IMR-90 (cell line): ENCODE data around the gene ATP6V1A. TPM values are rescaled to one million over a fixed set of nuclear protein-coding genes. Genes with fewer than 3 reads are reported as not detected.

Source experiments
- ATAC-seq: fragments of 200-7000 bp; cut with Tn5 transposase; 2 replicates; pipeline ENCODE4 v1.9.1; 2020; ENCODE audit warnings: low read depth, mild to moderate bottlenecking, moderate library complexity
- BruUV-seq: library from RNA; stranded (reverse); fragments of 400-500 nt; replicated peaks from 2 replicates; lab custom pipeline; 2021; lab: Mats Ljungman, UMichigan
- CTCF ChIA-PET: fragments of 300-600 bp; formaldehyde crosslinking; extraction: SDS; loops from one replicate; lab custom pipeline; 2021; ENCODE audit warnings: antibody characterized with exemption; lab: Yijun Ruan, JAX
- POLR2A ChIA-PET: fragments of 300-600 bp; sonication (Branson Sonifier 250); formaldehyde crosslinking; loops from one replicate; lab custom pipeline; 2022; ENCODE audit warnings: antibody characterized with exemption; ENCODE audit not compliant: unreplicated experiment; lab: Charles Lee
- DNase-seq: peaks from one replicate; pipeline ENCODE4 v3.0.0; 2013
- H2AFZ ChIP-seq: replicated peaks from 2 replicates; pipeline ENCODE3; 2013; ENCODE audit warnings: low read length, mild to moderate bottlenecking; ENCODE audit not compliant: poor library complexity
- H2AK5ac ChIP-seq: 2 replicates; pipeline ENCODE4 v1.6.1; 2013; ENCODE audit warnings: low read depth, low read length, inconsistent platforms
- H2AK9ac ChIP-seq: replicated peaks from 2 replicates; pipeline ENCODE3; 2013; ENCODE audit warnings: mild to moderate bottlenecking, low read depth, low read length, moderate library complexity; ENCODE audit not compliant: poor library complexity
- H2BK120ac ChIP-seq: 2 replicates; pipeline ENCODE4 v1.6.1; 2013; ENCODE audit warnings: low read depth, low read length, inconsistent platforms
- H2BK15ac ChIP-seq: 3 replicates; pipeline ENCODE4 v1.6.1; 2013; ENCODE audit warnings: low read depth, low read length, inconsistent platforms
- H2BK20ac ChIP-seq: 2 replicates; pipeline ENCODE4 v1.6.1; 2013; ENCODE audit warnings: low read depth, mild to moderate bottlenecking, inconsistent platforms, low read length, moderate library complexity
- H2BK5ac ChIP-seq: 2 replicates; pipeline ENCODE4 v1.6.1; 2013; ENCODE audit warnings: mild to moderate bottlenecking, low read depth, low read length, inconsistent platforms; ENCODE audit not compliant: poor library complexity, severe bottlenecking
- H3K14ac ChIP-seq: replicated peaks from 2 replicates; pipeline ENCODE4 v1.6.1; 2013; ENCODE audit warnings: low read depth, low read length, inconsistent platforms
- H3K18ac ChIP-seq: 2 replicates; pipeline ENCODE4 v1.6.1; 2013; ENCODE audit warnings: low read depth, low read length, control low read depth
- H3K23ac ChIP-seq: 2 replicates; pipeline ENCODE4 v1.6.1; 2013; ENCODE audit warnings: low read depth, low read length, inconsistent platforms
- H3K27ac ChIP-seq: 2 replicates; pipeline ENCODE4 v1.5.1; 2013; ENCODE audit warnings: mild to moderate bottlenecking, control low read depth, low read length; ENCODE audit not compliant: insufficient read depth
- H3K27me3 ChIP-seq: 2 replicates; pipeline ENCODE4 v1.6.1; 2013; ENCODE audit warnings: low read length; ENCODE audit not compliant: control insufficient read depth, insufficient read depth
- H3K36me3 ChIP-seq: 2 replicates; pipeline ENCODE4 v1.6.1; 2013; ENCODE audit warnings: low read length, mixed read lengths; ENCODE audit not compliant: control insufficient read depth, insufficient read depth
- H3K4ac ChIP-seq: 2 replicates; pipeline ENCODE4 v1.6.1; 2013; ENCODE audit warnings: low read depth, low read length, inconsistent platforms
- H3K4me1 ChIP-seq: 2 replicates; pipeline ENCODE4 v1.6.1; 2013; ENCODE audit warnings: low read length, mixed read lengths; ENCODE audit not compliant: control insufficient read depth, insufficient read depth
- H3K4me2 ChIP-seq: 2 replicates; pipeline ENCODE4 v1.6.1; 2013; ENCODE audit warnings: low read depth, mild to moderate bottlenecking, control low read depth, low read length, moderate library complexity
- H3K4me3 ChIP-seq: 2 replicates; pipeline ENCODE4 v1.5.1; 2013; ENCODE audit warnings: low read depth, mild to moderate bottlenecking, control low read depth, low read length, moderate library complexity; ENCODE audit not compliant: insufficient read depth
- H3K56ac ChIP-seq: 2 replicates; pipeline ENCODE4 v1.6.1; 2013; ENCODE audit warnings: low read length, inconsistent platforms; ENCODE audit not compliant: insufficient read depth; ENCODE audit errors: extremely low read depth
- H3K79me1 ChIP-seq, 2 experiments: 2 replicates each; pipeline ENCODE4 v1.6.1; 2013; ENCODE audit warnings: low read length in 2 of 2, inconsistent platforms in 1 of 2, low read depth in 1 of 2
- H3K9ac ChIP-seq: 2 replicates; pipeline ENCODE4 v1.6.1; 2013; ENCODE audit warnings: low read depth, low read length, control low read depth
- H3K9me1 ChIP-seq: 2 replicates; pipeline ENCODE4 v1.6.1; 2013; ENCODE audit warnings: low read length, inconsistent platforms; ENCODE audit not compliant: insufficient read depth
- H3K9me3 ChIP-seq: 2 replicates; pipeline ENCODE4 v1.6.1; 2013; ENCODE audit warnings: low read length; ENCODE audit not compliant: control insufficient read depth, insufficient read depth
- H4K20me1 ChIP-seq: 2 replicates; pipeline ENCODE4 v1.6.1; 2013; ENCODE audit warnings: low read length, inconsistent platforms; ENCODE audit not compliant: insufficient read depth
- H4K5ac ChIP-seq: 2 replicates; pipeline ENCODE4 v1.6.1; 2013; ENCODE audit warnings: mild to moderate bottlenecking, low read depth, low read length, control low read depth
- H4K8ac ChIP-seq, 2 experiments: 2 replicates each; pipeline ENCODE4 v1.6.1; 2013; ENCODE audit warnings: low read depth in 2 of 2, low read length in 2 of 2, control low read depth in 1 of 2, inconsistent platforms in 1 of 2
- H4K91ac ChIP-seq: 2 replicates; pipeline ENCODE4 v1.6.1; 2013; ENCODE audit warnings: low read depth, low read length, inconsistent platforms; ENCODE audit not compliant: insufficient read depth
- BHLHE40 ChIP-seq: fragments of 150-350 bp; IDR thresholded peaks from 2 replicates; pipeline ENCODE4 v1.6.1; 2016; ENCODE audit warnings: mild to moderate bottlenecking, low read depth, low read length
- CEBPB ChIP-seq: IDR thresholded peaks from 2 replicates; pipeline ENCODE4 v1.6.1; 2012; ENCODE audit warnings: low read depth, low read length, improper control_type of control experiment
- CHD1 ChIP-seq: IDR thresholded peaks from 2 replicates; pipeline ENCODE4 v1.6.1; 2012; ENCODE audit warnings: low read depth, low read length, improper control_type of control experiment
- CTCF ChIP-seq: conservative IDR thresholded peaks from 2 replicates; pipeline ENCODE4 v1.5.1; 2012; ENCODE audit warnings: mild to moderate bottlenecking, low read depth, low read length, improper control_type of control experiment
- ELK1 ChIP-seq: fragments of 150-350 bp; IDR thresholded peaks from 2 replicates; pipeline ENCODE4 v1.6.1; 2016; ENCODE audit warnings: low read depth, mild to moderate bottlenecking, low read length, moderate library complexity, borderline replicate concordance
- FOS ChIP-seq: fragments of 150-350 bp; IDR thresholded peaks from 2 replicates; pipeline ENCODE4 v1.6.1; 2016; ENCODE audit warnings: low read depth, low read length
- MAFK ChIP-seq: IDR thresholded peaks from 2 replicates; pipeline ENCODE4 v1.6.1; 2012; ENCODE audit warnings: low read depth, low read length, improper control_type of control experiment
- MXI1 ChIP-seq: IDR thresholded peaks from 2 replicates; pipeline ENCODE4 v1.6.1; 2012; ENCODE audit warnings: low read depth, mild to moderate bottlenecking, low read length, moderate library complexity, borderline replicate concordance
- NFE2L2 ChIP-seq: fragments of 150-350 bp; IDR thresholded peaks from 2 replicates; pipeline ENCODE4 v1.6.1; 2016; ENCODE audit warnings: low read depth, mild to moderate bottlenecking, low read length
- RAD21 ChIP-seq: IDR thresholded peaks from 2 replicates; pipeline ENCODE4 v1.6.1; 2012; ENCODE audit warnings: low read length, improper control_type of control experiment
- RCOR1 ChIP-seq: IDR thresholded peaks from 2 replicates; pipeline ENCODE4 v1.6.1; 2012; ENCODE audit warnings: mild to moderate bottlenecking, low read length, improper control_type of control experiment; ENCODE audit not compliant: insufficient replicate concordance
- RFX5 ChIP-seq: IDR thresholded peaks from 2 replicates; pipeline ENCODE4 v1.8.0; 2012; ENCODE audit warnings: low read depth, mild to moderate bottlenecking, low read length, moderate library complexity
- SMC3 ChIP-seq: fragments of 150-350 bp; IDR thresholded peaks from 2 replicates; pipeline ENCODE4 v1.6.1; 2016; ENCODE audit warnings: low read depth, mild to moderate bottlenecking, antibody characterized with exemption, low read length, moderate library complexity
- USF2 ChIP-seq: fragments of 150-350 bp; IDR thresholded peaks from 2 replicates; pipeline ENCODE4 v1.6.1; 2017; ENCODE audit warnings: mild to moderate bottlenecking, antibody characterized with exemption, low read length, low read depth
- WGBS, 2 experiments: methylation state at CpG; one replicate each; pipeline versions ENCODE4 v1.1.5 to v1.1.7; 2013; ENCODE audit warnings: missing lambda C conversion rate in 2 of 2; ENCODE audit not compliant: insufficient read length in 1 of 2; ENCODE audit errors: extremely low coverage in 2 of 2; 5-methylcytosine and 5-hydroxymethylcytosine counted together
- dilution Hi-C: fragments of 300-500 bp; cut with HindIII; formaldehyde crosslinking; loops from one replicate; pipeline ENCODE4 v1.14.3; 2018; ENCODE audit warnings: low sequenced_read_pairs; ENCODE audit not compliant: unreplicated experiment
- in situ Hi-C: fragments of 300-500 bp; cut with MboI; formaldehyde crosslinking; loops from 3 replicates; pipeline ENCODE4 v1.14.3; 2019; ENCODE audit warnings: low sequenced_read_pairs, inconsistent platforms, mixed read lengths
- intact Hi-C: fragments of 100-400 bp; cut with micrococcal nuclease; formaldehyde crosslinking; loops from 2 replicates; pipeline ENCODE4 v1.10.0; 2022
- polyA plus RNA-seq, 3 experiments: library from polyadenylated mRNA; depleted of rRNA; stranded (reverse); fragments of >200 nt; gene quantifications; 2 replicates each; pipeline ENCODE4 v1.2.3, GENCODE V29; 2012; ENCODE audit warnings: low replicate concordance in 1 of 3
- total RNA-seq: library from RNA; depleted of rRNA; stranded (reverse); fragments of >200 nt; gene quantifications from 2 replicates; pipeline ENCODE4 v1.2.3, GENCODE V29; 2012

The ATP6V1A gene
- total and polyA plus RNA-seq, 2 of the 4 experiments (the other 2 are of a cell fraction) = 15.1 to 98.0 TPM

DNA sequence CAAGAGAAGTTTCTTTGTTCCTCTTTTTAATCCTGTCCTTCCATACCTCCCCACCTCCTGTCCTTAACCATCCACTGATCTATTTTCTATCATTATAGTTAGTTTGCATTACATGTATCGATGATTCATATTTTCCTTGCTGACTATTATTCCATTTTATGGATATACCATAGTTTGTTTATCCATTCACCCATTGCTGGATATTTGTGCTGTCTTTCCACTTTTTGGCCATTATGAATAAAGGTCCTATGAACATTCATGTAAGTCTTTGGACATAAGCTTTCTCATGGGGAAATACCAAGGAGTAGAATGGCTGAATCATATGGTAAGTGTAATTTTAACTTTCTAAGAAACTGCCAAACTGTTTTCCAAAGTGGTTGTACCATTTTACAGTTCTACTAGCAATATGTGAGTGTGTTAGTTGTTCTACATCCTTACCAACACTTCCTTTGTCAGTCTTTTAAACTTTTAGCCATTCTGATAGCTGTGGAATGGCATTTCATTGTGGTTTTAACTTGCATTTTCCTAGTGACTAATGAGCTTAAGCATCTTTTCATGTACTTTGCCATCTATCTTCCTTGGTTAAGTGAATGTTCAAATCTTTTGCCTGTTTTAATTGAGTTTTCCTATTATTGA, 11.7 kb downstream of the ATP6V1A start:
- H2AFZ ChIP-seq = no peak overlapping the region
- peaks cover 12 to 44% of the 10 kb centered on the region in 2 experiments for H3K79me1 ChIP-seq
- no peak overlapping the region for H2BK15ac ChIP-seq
- no peak overlapping the region for H3K18ac ChIP-seq
- no peaks in the 10 kb centered on the region for H3K27me3 ChIP-seq
- CTCF ChIA-PET = interaction anchor here (0.7 kb wide), 1 partner anchor 612 kb away, joined by 3 read pairs; no protein-coding TSS in a partner anchor
- no peaks in the 10 kb centered on the region for H3K9me1 ChIP-seq
- H2BK5ac ChIP-seq = peak overlapping the region; percentile 29
- H3K4me1 ChIP-seq = no peaks in the 10 kb centered on the region
- no peak overlapping the region for H4K5ac ChIP-seq
- no peak overlapping the region for H3K23ac ChIP-seq
- H3K9me3 ChIP-seq = no peaks in the 10 kb centered on the region; the same call in 1 of the 2 replicates
- dilution Hi-C loops = no loop called here
- H4K91ac ChIP-seq = no peak overlapping the region
- POLR2A ChIA-PET = no interaction called here
- BruUV-seq = no TSS peak
- no peak overlapping the region for H3K4ac ChIP-seq
- no peak overlapping the region for H2AK9ac ChIP-seq
- no peak overlapping the region for H2BK20ac ChIP-seq
- no peak overlapping the region for H3K14ac ChIP-seq
- H3K56ac ChIP-seq = no peak overlapping the region
- no CpG with 5 or more reads among the region's 1 CpG for WGBS, 2 experiments
- H2BK120ac ChIP-seq = no peak overlapping the region
- no peak overlapping the region for H3K9ac ChIP-seq
- 0 out of 2 replicates have a peak, but pooled peaks cover 3% of the 10 kb centered on the region for H4K20me1 ChIP-seq
- in situ Hi-C loops = no loop called here
- intact Hi-C loops = no loop called here
- no peak overlapping the region for H2AK5ac ChIP-seq
- H3K36me3 ChIP-seq = no peaks in the 10 kb centered on the region
- H3K4me2 ChIP-seq = no peak overlapping the region
- H3K27ac ChIP-seq = no peak overlapping the region
- H4K8ac ChIP-seq = no peak overlapping the region
- H3K4me3 ChIP-seq = no peak overlapping the region
- no peak for TF ChIP-seq MAFK
- TF ChIP-seq CEBPB = no peak
- TF ChIP-seq ELK1 = no peak
- no peak for TF ChIP-seq RCOR1
- no peak for TF ChIP-seq CTCF
- TF ChIP-seq FOS = no peak
- no peak for TF ChIP-seq SMC3
- no peak for TF ChIP-seq CHD1
- no peak for TF ChIP-seq RAD21
- no peak for TF ChIP-seq RFX5
- TF ChIP-seq USF2 = no peak
- no peak for TF ChIP-seq BHLHE40
- no peak for TF ChIP-seq NFE2L2
- TF ChIP-seq MXI1 = no peak
- DNase-seq (peak; percentile 75), ATAC-seq (no peak)
